K562 (cell line): ENCODE data around the gene CKAP5. TPM values are rescaled to one million over a fixed set of nuclear protein-coding genes. Genes with fewer than 3 reads are reported as not detected.

Source experiments
- ATAC-seq: fragments of 200-7000 bp; cut with Tn5 transposase; 3 replicates; pipeline ENCODE4 v1.9.1; 2020; ENCODE audit warnings: moderate library complexity
- BruUV-seq: library from RNA; stranded (reverse); fragments of 400-500 nt; replicated peaks from 2 replicates; lab custom pipeline; 2021; lab: Mats Ljungman, UMichigan
- CTCF ChIA-PET: fragments of 300-600 bp; formaldehyde crosslinking; extraction: SDS; loops from one replicate; lab custom pipeline; 2021; ENCODE audit warnings: low intra/inter-chr PET ratio; lab: Yijun Ruan, JAX
- POLR2A ChIA-PET: fragments of 300-600, 350-650 bp; sonication (Branson Sonifier 250); formaldehyde crosslinking; extraction: SDS; loops from one replicate; lab custom pipeline; 2021; ENCODE audit warnings: antibody characterized with exemption, inconsistent platforms; lab: Yijun Ruan, JAX
- DNase-seq, 4 experiments: peaks; one replicate each; pipeline versions ENCODE4 v3.0.0 to v3.0.0-alpha.2; 2011 to 2018; ENCODE audit warnings: low spot score in 3 of 4, mixed read lengths in 3 of 4; ENCODE audit errors: extremely low read depth in 1 of 4
- FAIRE-seq: peaks from 2 replicates; lab custom pipeline; 2011; peaks lifted over from hg19 to GRCh38; lab: Jason Lieb, UNC
- H2AFZ ChIP-seq: 2 replicates; pipeline ENCODE4 v1.6.0; 2011; ENCODE audit warnings: low read depth, low read length, control low read depth, inconsistent platforms
- H3K27ac ChIP-seq: fragments of 200-600 bp; 3 replicates; pipeline ENCODE4 v1.8.0; 2011; ENCODE audit warnings: low read depth, mild to moderate bottlenecking, control low read depth, inconsistent platforms, low read length, moderate library complexity, mixed read lengths; ENCODE audit errors: extremely low read depth
- H3K27me3 ChIP-seq, 2 experiments: fragments of 300-600 bp in 1 of 2; 2 replicates in 1 of 2; 3 replicates in 1 of 2; pipeline versions ENCODE4 v1.6.0 to v1.8.0; 2011; ENCODE audit warnings: inconsistent platforms in 2 of 2, low read length in 2 of 2, mild to moderate bottlenecking in 1 of 2, mixed read lengths in 1 of 2, moderate library complexity in 1 of 2; ENCODE audit not compliant: control insufficient read depth in 2 of 2, insufficient read depth in 2 of 2
- H3K36me3 ChIP-seq: fragments of 300-600 bp; 3 replicates; pipeline ENCODE4 v1.8.0; 2011; ENCODE audit warnings: mild to moderate bottlenecking, low read length, inconsistent platforms; ENCODE audit not compliant: control insufficient read depth, insufficient read depth
- H3K4me1 ChIP-seq, 2 experiments: fragments of 200-600 bp in 1 of 2; replicated peaks in 1 of 2; 2 replicates in 1 of 2; 3 replicates in 1 of 2; pipeline versions ENCODE4 v1.5.1 to v1.8.0; 2011; ENCODE audit warnings: inconsistent platforms in 2 of 2, low read length in 2 of 2, mild to moderate bottlenecking in 1 of 2, mixed read lengths in 1 of 2, moderate library complexity in 1 of 2; ENCODE audit not compliant: control insufficient read depth in 2 of 2, insufficient read depth in 2 of 2
- H3K4me2 ChIP-seq: 2 replicates; pipeline ENCODE4 v1.6.1; 2011; ENCODE audit warnings: low read length, control low read depth, inconsistent platforms, mixed read lengths; ENCODE audit not compliant: insufficient read depth
- H3K4me3 ChIP-seq: fragments of 200-600 bp; sonication (generic), shearing (Covaris generic); 2 replicates; pipeline ENCODE4 v1.5.1; 2016; ENCODE audit warnings: control low read depth, inconsistent platforms
- H3K79me2 ChIP-seq: fragments of 200-600 bp; 3 replicates; pipeline ENCODE4 v1.8.0; 2011; ENCODE audit warnings: low read length, inconsistent platforms; ENCODE audit not compliant: control insufficient read depth, insufficient read depth
- H3K9ac ChIP-seq, 2 experiments: 2 replicates each; pipeline versions ENCODE4 v1.6.0 to v1.6.1; 2011; ENCODE audit warnings: low read depth in 2 of 2, low read length in 2 of 2, control low read depth in 1 of 2, inconsistent platforms in 1 of 2, mild to moderate bottlenecking in 1 of 2, mixed read lengths in 1 of 2; ENCODE audit not compliant: insufficient read depth in 1 of 2
- H3K9me1 ChIP-seq: one replicate; pipeline ENCODE4 v1.6.0; 2011; ENCODE audit warnings: inconsistent platforms, mild to moderate bottlenecking, low read length, moderate library complexity; ENCODE audit not compliant: control insufficient read depth, insufficient read depth
- H3K9me3 ChIP-seq: replicated peaks from 2 replicates; pipeline ENCODE4 v1.5.1; 2011; ENCODE audit warnings: low read depth, low read length, inconsistent platforms; ENCODE audit not compliant: control insufficient read depth, insufficient read depth
- H4K20me1 ChIP-seq: replicated peaks from 2 replicates; pipeline ENCODE4 v1.6.1; 2011; ENCODE audit warnings: low read length, inconsistent platforms, mixed read lengths; ENCODE audit not compliant: control insufficient read depth, insufficient read depth
- FOXP4 ChIP-seq: sonication (generic); formaldehyde crosslinking; IDR thresholded peaks from 2 replicates; pipeline ENCODE4 v1.8.0; 2022; ENCODE audit warnings: mild to moderate bottlenecking, missing genetic modification reagents, borderline replicate concordance
- HEY1 ChIP-seq: fragments of 250-450 bp; sonication (Bioruptor Pico); IDR thresholded peaks from 2 replicates; pipeline ENCODE4 v1.5.0; 2020; ENCODE audit warnings: mild to moderate bottlenecking, moderate library complexity, borderline replicate concordance
- KLF16 ChIP-seq: IDR thresholded peaks from 2 replicates; pipeline ENCODE4 v1.6.1; 2016; ENCODE audit warnings: antibody characterized with exemption
- MCM3 ChIP-seq: fragments of 450-650 bp; IDR thresholded peaks from 2 replicates; pipeline ENCODE4 v1.6.1; 2016
- TSHZ1 ChIP-seq: fragments of 250-450 bp; sonication (Bioruptor Pico); IDR thresholded peaks from 2 replicates; pipeline ENCODE4 v1.4.0; 2020; ENCODE audit warnings: mild to moderate bottlenecking, moderate library complexity
- ZMIZ1 ChIP-seq, 2 experiments: fragments of 150-350 bp in 1 of 2; IDR thresholded peaks; 2 replicates each; pipeline ENCODE4 v1.6.1; 2012 to 2016; ENCODE audit warnings: low read depth in 2 of 2, low read length in 2 of 2, mild to moderate bottlenecking in 1 of 2, moderate library complexity in 1 of 2
- WGBS: fragments of 100-300 bp; shearing (Covaris generic); methylation state at CpG from one replicate; pipeline ENCODE4 v1.1.6; 2016; ENCODE audit warnings: low coverage, mixed read lengths; ENCODE audit not compliant: insufficient coverage; ENCODE audit errors: missing lambda C conversion rate; 5-methylcytosine and 5-hydroxymethylcytosine counted together
- in situ Hi-C: fragments of 300-500 bp; cut with MboI; formaldehyde crosslinking; loops from 4 replicates; pipeline ENCODE4 v1.15.0; 2018; ENCODE audit warnings: inconsistent platforms, mixed read lengths
- intact Hi-C: fragments of 100-400 bp; cut with micrococcal nuclease; formaldehyde crosslinking; loops from 2 replicates; pipeline ENCODE4 v1.14.2; 2022
- polyA plus RNA-seq, 8 experiments: library from polyadenylated mRNA; depleted of rRNA in 4 of 8; stranded (reverse) in 5 of 8; unstranded in 3 of 8; fragments of >200 nt; fragmentation: Nextera tagmentation in 2 of 8; fragmentation: Illumina TruSeq in 1 of 8; extraction: Ambion mirVana in 2 of 8; extraction: Trizol in 1 of 8; gene quantifications; 2 replicates each; pipeline versions ENCODE4 v1.2.1 to v1.2.3, GENCODE V29; 2011 to 2014; ENCODE audit warnings: inconsistent platforms in 1 of 8, missing spikeins in 1 of 8
- total RNA-seq, 7 experiments: library from RNA; depleted of rRNA in 6 of 7; stranded (reverse); fragments of >200 nt in 6 of 7; fragmentation: Illumina TruSeq in 2 of 7; extraction: Trizol in 2 of 7; gene quantifications; 2 replicates each; pipeline versions ENCODE4 v1.2.1 to v1.2.3, GENCODE V29; 2011 to 2021; ENCODE audit warnings: low replicate concordance in 1 of 7
- TF ChIP-seq, protein P1 (sequence below): fragments of 250-450 bp; sonication (Bioruptor Pico); IDR thresholded peaks from 2 replicates; pipeline ENCODE4 v1.4.0; 2020; ENCODE audit warnings: mild to moderate bottlenecking

The CKAP5 gene
- total and polyA plus RNA-seq, 9 of the 15 experiments (the other 6 are each of a cell fraction or from before 2014, with no cell fraction given): 60.1 to 239 (median 139) TPM

DNA sequence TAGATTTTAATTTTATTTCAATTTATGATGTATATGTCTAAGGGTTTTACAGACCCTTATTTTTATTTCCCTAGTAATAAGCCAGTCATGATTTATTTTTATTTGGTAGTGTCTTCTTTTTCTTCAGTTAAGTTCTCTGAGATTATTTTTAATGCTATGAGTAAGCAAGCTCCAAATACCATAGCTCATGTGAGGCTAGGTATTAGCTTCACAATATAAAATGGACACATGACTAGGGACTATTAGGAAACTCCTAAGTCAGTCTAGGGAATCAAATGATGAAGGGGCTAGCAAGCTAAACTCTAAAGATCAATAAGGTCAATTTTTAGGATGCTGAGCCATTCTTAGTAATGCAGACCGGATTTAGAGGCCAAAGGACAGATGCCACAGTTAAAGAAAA is 45.9 kb downstream of the CKAP5 start:
- in situ Hi-C loops (no loop called here), intact Hi-C loops (no loop called here)
- H3K27me3 ChIP-seq: no peaks in the 10 kb centered on the region
- WGBS: 96% methylated on average over 1 of the region's 1 CpG
- no peaks in the 10 kb centered on the region for H3K79me2 ChIP-seq
- POLR2A ChIA-PET: interaction anchor here (1.7 kb wide), 1 partner anchor 14 kb away, joined by 6 read pairs; no protein-coding TSS in a partner anchor
- H3K4me1 ChIP-seq: no peaks in the 10 kb centered on the region
- ATAC-seq: no peak
- no peak overlapping the region for H3K27ac ChIP-seq
- no peak overlapping the region for H2AFZ ChIP-seq
- H3K4me2 ChIP-seq: no peak overlapping the region
- DNase-seq: no peak
- H3K4me3 ChIP-seq: no peak overlapping the region
- CTCF ChIA-PET: no interaction called here
- no peak overlapping the region for H3K9ac ChIP-seq
- H3K9me3 ChIP-seq: no peaks in the 10 kb centered on the region
- BruUV-seq: no TSS peak
- no peak for FAIRE-seq
- H4K20me1 ChIP-seq: 0 out of 2 replicates have a peak, but pooled peaks cover 3% of the 10 kb centered on the region
- TF ChIP-seq HEY1 (no peak), TSHZ1 (no peak), ZMIZ1 (IDR thresholded peaks at IDR 0.05; ENCODE audit: low read depth in 2 of 2, low read length in 2 of 2) (no peak), FOXP4 (CRISPR knock-in tag) (no peak), MCM3 (no peak), KLF16 (no peak)
- TF ChIP-seq, protein P1, sequence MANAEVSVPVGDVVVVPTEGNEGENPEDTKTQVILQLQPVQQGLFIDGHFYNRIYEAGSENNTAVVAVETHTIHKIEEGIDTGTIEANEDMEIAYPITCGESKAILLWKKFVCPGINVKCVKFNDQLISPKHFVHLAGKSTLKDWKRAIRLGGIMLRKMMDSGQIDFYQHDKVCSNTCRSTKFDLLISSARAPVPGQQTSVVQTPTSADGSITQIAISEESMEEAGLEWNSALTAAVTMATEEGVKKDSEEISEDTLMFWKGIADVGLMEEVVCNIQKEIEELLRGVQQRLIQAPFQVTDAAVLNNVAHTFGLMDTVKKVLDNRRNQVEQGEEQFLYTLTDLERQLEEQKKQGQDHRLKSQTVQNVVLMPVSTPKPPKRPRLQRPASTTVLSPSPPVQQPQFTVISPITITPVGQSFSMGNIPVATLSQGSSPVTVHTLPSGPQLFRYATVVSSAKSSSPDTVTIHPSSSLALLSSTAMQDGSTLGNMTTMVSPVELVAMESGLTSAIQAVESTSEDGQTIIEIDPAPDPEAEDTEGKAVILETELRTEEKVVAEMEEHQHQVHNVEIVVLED: no peak
- H3K9me1 ChIP-seq: no peaks in the 10 kb centered on the region
- peaks cover 85% of the 10 kb centered on the region for H3K36me3 ChIP-seq
